SK-N-SH (cell line): Measurements from ENCODE around the gene DVL2. TPM values are rescaled to one million over a fixed set of nuclear protein-coding genes. Genes with fewer than 3 reads are reported as not detected.

Source experiments
- CTCF ChIA-PET: fragments of 300-600, 350-600 bp; formaldehyde crosslinking; extraction: SDS; loops from one replicate; lab custom pipeline; 2021; lab: Yijun Ruan, JAX
- POLR2A ChIA-PET: fragments of 350-600 bp; sonication (Branson Sonifier 250); formaldehyde crosslinking; extraction: SDS; loops from one replicate; lab custom pipeline; 2020; ENCODE audit warnings: antibody characterized with exemption, inconsistent platforms; lab: Yijun Ruan, JAX
- DNase-seq: peaks from one replicate; pipeline ENCODE4 v3.0.0; 2012
- H2AFZ ChIP-seq: fragments of 200-600 bp; sonication (generic); 2 replicates; pipeline ENCODE4 v1.8.1; 2016; ENCODE audit warnings: antibody characterized with exemption, mild to moderate bottlenecking, low read depth
- H3F3A ChIP-seq: fragments of 200-600 bp; sonication (generic); replicated peaks from 2 replicates; pipeline ENCODE3; 2016; ENCODE audit warnings: antibody characterized with exemption, mild to moderate bottlenecking; ENCODE audit not compliant: insufficient read depth
- H3K27ac ChIP-seq, 2 experiments: fragments of 200-500 bp in 1 of 2; fragments of 200-600 bp in 1 of 2; sonication (Bioruptor generic) in 1 of 2; sonication (generic), shearing (Covaris generic) in 1 of 2; 2 replicates each; pipeline versions ENCODE4 v1.5.1 to v1.6.1; 2014 to 2016; ENCODE audit warnings: low read depth in 2 of 2, inconsistent platforms in 1 of 2, low read length in 1 of 2, mild to moderate bottlenecking in 1 of 2, mixed read lengths in 1 of 2
- H3K27me3 ChIP-seq: fragments of 200-600 bp; sonication (generic), shearing (Covaris generic); 2 replicates; pipeline ENCODE4 v1.6.1; 2016; ENCODE audit warnings: mixed run types; ENCODE audit not compliant: insufficient read depth
- H3K36me3 ChIP-seq, 2 experiments: fragments of 200-500 bp in 1 of 2; fragments of 200-600 bp in 1 of 2; sonication (Bioruptor generic) in 1 of 2; sonication (generic) in 1 of 2; replicated peaks in 1 of 2; 2 replicates each; pipeline versions ENCODE3 to v1.5.1; 2014 to 2016; ENCODE audit warnings: low read length in 1 of 2, mild to moderate bottlenecking in 1 of 2; ENCODE audit not compliant: insufficient read depth in 2 of 2, control insufficient read depth in 1 of 2
- H3K4me1 ChIP-seq, 2 experiments: fragments of 200-500 bp in 1 of 2; fragments of 200-600 bp in 1 of 2; sonication (Bioruptor generic) in 1 of 2; sonication (generic), shearing (Covaris generic) in 1 of 2; 2 replicates each; pipeline versions ENCODE4 v1.5.1 to v1.6.1; 2014 to 2016; ENCODE audit warnings: low read depth in 1 of 2, low read length in 1 of 2, mixed run types in 1 of 2; ENCODE audit not compliant: insufficient read depth in 2 of 2, control insufficient read depth in 1 of 2
- H3K4me2 ChIP-seq: fragments of 200-600 bp; sonication (generic), shearing (Covaris generic); 2 replicates; pipeline ENCODE4 v1.6.1; 2017; ENCODE audit warnings: mixed run types
- H3K4me3 ChIP-seq, 2 experiments: fragments of 200-500 bp in 1 of 2; fragments of 200-600 bp in 1 of 2; sonication (Bioruptor generic) in 1 of 2; sonication (generic), shearing (Covaris generic) in 1 of 2; 2 replicates each; pipeline versions ENCODE4 v1.5.1 to v1.8.1; 2014 to 2016; ENCODE audit warnings: low read depth in 2 of 2, inconsistent platforms in 1 of 2, low read length in 1 of 2, mild to moderate bottlenecking in 1 of 2, mixed read lengths in 1 of 2, moderate library complexity in 1 of 2
- H3K79me2 ChIP-seq: fragments of 200-600 bp; sonication (generic); 2 replicates; pipeline ENCODE4 v1.8.1; 2017; ENCODE audit warnings: mild to moderate bottlenecking; ENCODE audit not compliant: insufficient read depth
- H3K9ac ChIP-seq: fragments of 200-600 bp; sonication (generic); 2 replicates; pipeline ENCODE4 v1.6.1; 2017; ENCODE audit warnings: mixed run types
- H3K9me2 ChIP-seq: fragments of 200-600 bp; sonication (generic); 2 replicates; pipeline ENCODE4 v1.6.1; 2017; ENCODE audit warnings: mixed run types
- H3K9me3 ChIP-seq: fragments of 200-600 bp; sonication (generic); 2 replicates; pipeline ENCODE4 v1.6.1; 2017; ENCODE audit warnings: mixed run types, mild to moderate bottlenecking, moderate library complexity
- H4K20me1 ChIP-seq: fragments of 200-600 bp; sonication (generic); 2 replicates; pipeline ENCODE4 v1.6.1; 2017; ENCODE audit warnings: mild to moderate bottlenecking, mixed run types; ENCODE audit not compliant: insufficient read depth
- CHD2 ChIP-seq: fragments of 150-350 bp; IDR thresholded peaks from 2 replicates; pipeline ENCODE4 v1.6.1; 2018; ENCODE audit warnings: low read length; ENCODE audit not compliant: partially characterized antibody
- EP300 ChIP-seq, 2 experiments: IDR thresholded peaks; 2 replicates each; pipeline versions ENCODE4 v1.4.0 to v1.6.1; 2012; ENCODE audit warnings: borderline replicate concordance in 1 of 2, low read depth in 1 of 2, low read length in 1 of 2
- EZH2phosphoT487 ChIP-seq: fragments of 200-600 bp; sonication (generic); IDR thresholded peaks from 2 replicates; pipeline ENCODE4 v1.6.1; 2017; ENCODE audit warnings: low read depth, mixed run types, mild to moderate bottlenecking, antibody characterized with exemption, moderate library complexity, borderline replicate concordance
- FOXJ3 ChIP-seq: sonication (generic); formaldehyde crosslinking; IDR thresholded peaks from 2 replicates; pipeline ENCODE4 v1.5.1; 2020; ENCODE audit warnings: mild to moderate bottlenecking, missing genetic modification reagents
- FOXM1 ChIP-seq: IDR thresholded peaks from 2 replicates; pipeline ENCODE4 v1.4.0; 2012; ENCODE audit warnings: low read depth, mild to moderate bottlenecking
- GATA2 ChIP-seq: sonication (generic); formaldehyde crosslinking; IDR thresholded peaks from 2 replicates; pipeline ENCODE4 v1.5.0; 2020; ENCODE audit warnings: mild to moderate bottlenecking, missing genetic modification reagents
- IRF3 ChIP-seq: fragments of 150-350 bp; IDR thresholded peaks from 2 replicates; pipeline ENCODE4 v1.6.1; 2016; ENCODE audit warnings: mild to moderate bottlenecking, low read depth, low read length
- JUND ChIP-seq: IDR thresholded peaks from 2 replicates; pipeline ENCODE4 v1.4.0; 2012
- MAX ChIP-seq: IDR thresholded peaks from 2 replicates; pipeline ENCODE4 v1.4.0; 2012; ENCODE audit warnings: low read depth
- MEF2A ChIP-seq: IDR thresholded peaks from 2 replicates; pipeline ENCODE4 v1.4.0; 2012; ENCODE audit warnings: low read depth, borderline replicate concordance
- MXI1 ChIP-seq: IDR thresholded peaks from 2 replicates; pipeline ENCODE4 v1.6.1; 2012; ENCODE audit warnings: mild to moderate bottlenecking, low read depth, low read length, improper control_type of control experiment
- NFIC ChIP-seq: IDR thresholded peaks from 2 replicates; pipeline ENCODE4 v1.4.0; 2012; ENCODE audit warnings: borderline replicate concordance
- PBX3 ChIP-seq: IDR thresholded peaks from 2 replicates; pipeline ENCODE4; 2012
- POLR2AphosphoS5 ChIP-seq: IDR thresholded peaks from 2 replicates; pipeline ENCODE4 v1.6.1; 2012; ENCODE audit warnings: low read depth, low read length
- REST ChIP-seq: IDR thresholded peaks from 2 replicates; pipeline ENCODE4 v1.6.1; 2012; ENCODE audit warnings: mild to moderate bottlenecking, low read depth, low read length, moderate library complexity
- RFX5 ChIP-seq: IDR thresholded peaks from 2 replicates; pipeline ENCODE4 v1.6.1; 2012; ENCODE audit warnings: mild to moderate bottlenecking, improper control_type of control experiment, low read length
- TAF1 ChIP-seq: IDR thresholded peaks from 2 replicates; pipeline ENCODE4 v1.6.1; 2012; ENCODE audit warnings: low read depth, mild to moderate bottlenecking, low read length, moderate library complexity, borderline replicate concordance
- TCF12 ChIP-seq: IDR thresholded peaks from 2 replicates; pipeline ENCODE4 v1.4.0; 2012
- USF1 ChIP-seq: IDR thresholded peaks from 2 replicates; pipeline ENCODE4 v1.4.0; 2012; ENCODE audit warnings: low read depth, borderline replicate concordance
- USF2 ChIP-seq: fragments of 150-350 bp; IDR thresholded peaks from 2 replicates; pipeline ENCODE4 v1.6.1; 2017; ENCODE audit warnings: antibody characterized with exemption, low read length, low read depth, borderline replicate concordance
- WGBS: methylation state at CpG from one replicate; pipeline ENCODE4 v1.1.6; 2017; ENCODE audit warnings: low lambda C conversion rate; 5-methylcytosine and 5-hydroxymethylcytosine counted together
- polyA plus RNA-seq, 3 experiments: library from polyadenylated mRNA; depleted of rRNA; stranded (reverse); fragments of >200 nt; gene quantifications; 2 replicates each; pipeline ENCODE4 v1.2.3, GENCODE V29; 2012

The DVL2 gene
- polyA plus RNA-seq, 1 of the 3 experiments (the other 2 are of a cell fraction) = 8.3 TPM

GRCh38 chr17:7248796-7249195, 14.5 kb upstream of the DVL2 start:
- Histone ChIP-seq H3K9me3 (no peaks in the 10 kb centered on the region), H2AFZ (no peak overlapping the region), H3K4me2 (peak overlapping the region; percentile 95; the same call in 1 of the 2 replicates), H3K4me1 (peaks cover 9 to 23% of the 10 kb centered on the region in 2 experiments; a peak in 3 of 4 replicates), H4K20me1 (no peaks in the 10 kb centered on the region), H3K27me3 (no peaks in the 10 kb centered on the region), H3K4me3 (no peak overlapping the region), H3K79me2 (peaks cover 64% of the 10 kb centered on the region), H3F3A (peaks cover 27% of the 10 kb centered on the region), H3K27ac (no peak overlapping the region; a peak in 1 of 4 replicates), H3K36me3 (peaks cover 18 to 26% of the 10 kb centered on the region in 2 experiments), H3K9ac (no peak overlapping the region), H3K9me2 (no peaks in the 10 kb centered on the region)
- no peak for DNase-seq
- ChIA-PET POLR2A (interaction anchor here (0.9 kb wide), 1 partner anchor 9 kb away, joined by 3 read pairs; no protein-coding TSS in a partner anchor), CTCF (interaction anchor here (0.7 to 1.5 kb wide), 3 partner anchors 47 to 664 kb away, joined by 3 to 6 read pairs (median 3); no protein-coding TSS in a partner anchor)
- 95% methylated on average over 4 of the region's 4 CpGs for WGBS
- no peak for TF ChIP-seq POLR2AphosphoS5
- TF ChIP-seq FOXM1 = no peak
- TF ChIP-seq TAF1 = no peak
- TF ChIP-seq CHD2 = no peak
- TF ChIP-seq MAX = no peak
- TF ChIP-seq EZH2phosphoT487 = no peak
- TF ChIP-seq PBX3 = no peak
- TF ChIP-seq REST = no peak
- no peak for TF ChIP-seq EP300 (IDR thresholded peaks at IDR 0.05; ENCODE audit: borderline replicate concordance in 1 of 2, low read depth in 1 of 2, low read length in 1 of 2)
- no peak for TF ChIP-seq RFX5
- no peak for TF ChIP-seq FOXJ3
- no peak for TF ChIP-seq USF1
- no peak for TF ChIP-seq NFIC
- TF ChIP-seq USF2 = no peak
- TF ChIP-seq JUND = no peak
- TF ChIP-seq IRF3 = no peak
- TF ChIP-seq TCF12 = no peak
- TF ChIP-seq GATA2 (CRISPR knock-in tag) = no peak
- TF ChIP-seq MXI1 = no peak
- TF ChIP-seq MEF2A = no peak
